ENCODE results near the gene CCDC159. TPM values are rescaled to one million over a fixed set of nuclear protein-coding genes. Genes with fewer than 3 reads are reported as not detected.

The CCDC159 gene
- total RNA-seq, 1 experiment from 2014 or later = 9.4 TPM

DNA sequence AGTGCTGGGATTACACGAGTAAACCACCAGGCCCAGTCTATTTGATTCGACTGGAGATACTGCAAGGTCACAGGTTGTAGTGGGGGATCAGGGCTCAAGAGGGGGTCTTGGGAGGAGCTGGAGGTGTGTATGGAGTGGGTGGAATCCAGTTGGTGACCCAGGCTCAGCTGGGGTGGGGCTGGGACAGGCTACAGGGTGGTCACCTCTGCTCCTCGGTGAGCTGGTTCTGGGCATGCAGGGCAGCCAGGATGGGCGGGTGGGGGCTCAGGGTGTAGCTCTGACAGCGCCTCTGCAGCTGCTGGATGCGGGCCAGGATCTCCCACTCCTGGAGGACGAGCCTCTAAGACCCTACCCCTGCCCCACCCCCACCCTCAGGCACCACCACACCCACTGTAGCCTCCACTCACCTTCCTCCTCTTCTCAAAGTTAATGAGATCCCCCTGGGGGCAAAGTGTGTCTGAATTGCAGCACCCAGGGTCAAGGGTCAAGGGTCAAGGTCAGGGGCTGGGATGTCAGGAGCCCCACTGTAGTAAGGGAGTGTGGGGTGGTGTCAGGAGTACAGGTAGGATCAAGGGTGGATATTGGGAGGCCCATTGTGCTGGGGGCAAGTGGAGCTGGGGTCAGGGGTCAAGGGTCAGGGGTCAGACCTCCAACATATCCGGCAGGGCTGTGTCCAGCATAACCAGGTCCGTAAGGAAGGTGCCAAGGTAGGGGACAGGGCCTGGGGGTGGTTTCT is 55.7 kb downstream of the CCDC159 start:
- no TSS peak for BruUV-seq (replicated peaks)
- Histone ChIP-seq H3K4me3 (no peak overlapping the region), H2AFZ (no peak overlapping the region), H3K79me2 (ENCODE audit: low read depth) (no peaks in the 10 kb centered on the region), H3K9me2 (ENCODE audit: insufficient read depth) (no peaks in the 10 kb centered on the region), H3F3A (ENCODE audit: insufficient read depth, low read depth) (peaks cover 16% of the 10 kb centered on the region), H3K9me3 (ENCODE audit: insufficient read depth, low read depth) (no peaks in the 10 kb centered on the region), H3K4me1 (replicated peaks; ENCODE audit: insufficient read depth) (no peaks in the 10 kb centered on the region), H3K4me2 (no peak overlapping the region), H3K36me3 (ENCODE audit: low read depth) (peaks cover 11% of the 10 kb centered on the region), H3K27me3 (ENCODE audit: insufficient read depth, low read depth) (no peaks in the 10 kb centered on the region), H3K27ac (no peak overlapping the region), H4K20me1 (ENCODE audit: insufficient read depth) (no peaks in the 10 kb centered on the region)
- intact Hi-C loops (cut with micrococcal nuclease; ENCODE audit: unreplicated experiment) = no loop called here
- ChIA-PET CTCF (no interaction called here), POLR2A (ENCODE audit: unreplicated experiment) (no interaction called here)
- no peak for DNase-seq
- TF ChIP-seq, protein P1, sequence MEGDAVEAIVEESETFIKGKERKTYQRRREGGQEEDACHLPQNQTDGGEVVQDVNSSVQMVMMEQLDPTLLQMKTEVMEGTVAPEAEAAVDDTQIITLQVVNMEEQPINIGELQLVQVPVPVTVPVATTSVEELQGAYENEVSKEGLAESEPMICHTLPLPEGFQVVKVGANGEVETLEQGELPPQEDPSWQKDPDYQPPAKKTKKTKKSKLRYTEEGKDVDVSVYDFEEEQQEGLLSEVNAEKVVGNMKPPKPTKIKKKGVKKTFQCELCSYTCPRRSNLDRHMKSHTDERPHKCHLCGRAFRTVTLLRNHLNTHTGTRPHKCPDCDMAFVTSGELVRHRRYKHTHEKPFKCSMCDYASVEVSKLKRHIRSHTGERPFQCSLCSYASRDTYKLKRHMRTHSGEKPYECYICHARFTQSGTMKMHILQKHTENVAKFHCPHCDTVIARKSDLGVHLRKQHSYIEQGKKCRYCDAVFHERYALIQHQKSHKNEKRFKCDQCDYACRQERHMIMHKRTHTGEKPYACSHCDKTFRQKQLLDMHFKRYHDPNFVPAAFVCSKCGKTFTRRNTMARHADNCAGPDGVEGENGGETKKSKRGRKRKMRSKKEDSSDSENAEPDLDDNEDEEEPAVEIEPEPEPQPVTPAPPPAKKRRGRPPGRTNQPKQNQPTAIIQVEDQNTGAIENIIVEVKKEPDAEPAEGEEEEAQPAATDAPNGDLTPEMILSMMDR (conservative IDR thresholded peaks at IDR 0.05) = no peak
- TF ChIP-seq EZH2 (IDR thresholded peaks at IDR 0.05; ENCODE audit: low read depth) = no peak

Other genes starting within 250 kb of the CCDC159 start
- gene SPC24, start 190.7 kb upstream of the CCDC159 start, total RNA-seq (2021) = 50.9 and 59.2 TPM in 2 replicates
- gene KANK2, start 149.0 kb upstream of the CCDC159 start, total RNA-seq (2021) = 32.9 and 39.4 TPM in 2 replicates
- not detected in 2 replicates for gene ANGPTL8, start 106.9 kb upstream of the CCDC159 start, total RNA-seq (2021)
- 32.5 and 68.9 TPM in 2 replicates for gene DOCK6, start 84.0 kb upstream of the CCDC159 start, total RNA-seq (2021)
- gene TSPAN16, start 50.4 kb upstream of the CCDC159 start, total RNA-seq (2021) = not detected in 2 replicates
- 35.0 and 36.5 TPM in 2 replicates for gene RAB3D, start 6.9 kb upstream of the CCDC159 start, total RNA-seq (2021)
- gene TMEM205, start 251 bp upstream of the CCDC159 start, total RNA-seq (2021) = 80.3 and 90.6 TPM in 2 replicates
- 25.2 and 30.4 TPM in 2 replicates for gene PLPPR2, start 8.9 kb downstream of the CCDC159 start, total RNA-seq (2021)
- 4.6 and 4.8 TPM in 2 replicates for gene SWSAP1, start 28.1 kb downstream of the CCDC159 start, total RNA-seq (2021)
- gene EPOR, start 37.8 kb downstream of the CCDC159 start, total RNA-seq (2021) = 7.3 and 10.0 TPM in 2 replicates
- gene RGL3, start 72.8 kb downstream of the CCDC159 start, total RNA-seq (2021) = 100 and 125 TPM in 2 replicates
- 0.15 and 0.39 TPM in 2 replicates for gene ODAD3, start 88.6 kb downstream of the CCDC159 start, total RNA-seq (2021)
- gene PRKCSH, start 89.1 kb downstream of the CCDC159 start, total RNA-seq (2021) = 410 and 412 TPM in 2 replicates
- not detected in 2 replicates for gene ELAVL3, start 134.5 kb downstream of the CCDC159 start, total RNA-seq (2021)
- gene ZNF653, start 159.3 kb downstream of the CCDC159 start, total RNA-seq (2021) = 13.4 and 13.8 TPM in 2 replicates
- 42.4 and 43.0 TPM in 2 replicates for gene ECSIT, start 182.6 kb downstream of the CCDC159 start, total RNA-seq (2021)
- 0.44 TPM in 1 of 2 replicates, not detected in the other for gene CNN1, start 192.3 kb downstream of the CCDC159 start, total RNA-seq (2021)
- 65.5 and 68.7 TPM in 2 replicates for gene ELOF1, start 212.7 kb downstream of the CCDC159 start, total RNA-seq (2021)
- gene ACP5, start 231.1 kb downstream of the CCDC159 start, total RNA-seq (2021) = 3.5 and 6.6 TPM in 2 replicates